SJSA1 (cell line): ENCODE results near the gene SEZ6. TPM values are rescaled to one million over a fixed set of nuclear protein-coding genes. Genes with fewer than 3 reads are reported as not detected.

Experiments used
- DNase-seq, 2 experiments: peaks; one replicate each; pipeline ENCODE4 v3.0.0-alpha.2; 2015 to 2020; ENCODE audit warnings: low spot score in 2 of 2, low read depth in 1 of 2
- H3K27ac ChIP-seq: fragments of 250-450 bp; sonication (Bioruptor Pico); 2 replicates; pipeline ENCODE4 v1.5.1; 2020; ENCODE audit warnings: mild to moderate bottlenecking, moderate library complexity
- H3K27me3 ChIP-seq: fragments of 250-450 bp; sonication (Bioruptor Pico); replicated peaks from 2 replicates; pipeline ENCODE4 v1.5.1; 2020; ENCODE audit warnings: mild to moderate bottlenecking, moderate library complexity
- H3K36me3 ChIP-seq: fragments of 250-450 bp; sonication (Bioruptor Pico); 2 replicates; pipeline ENCODE4 v1.5.1; 2020; ENCODE audit warnings: mild to moderate bottlenecking
- H3K4me1 ChIP-seq: fragments of 250-450 bp; sonication (Bioruptor Pico); replicated peaks from 2 replicates; pipeline ENCODE4 v1.6.1; 2021; ENCODE audit warnings: mild to moderate bottlenecking
- H3K4me3 ChIP-seq: fragments of 250-450 bp; sonication (Bioruptor Pico); 2 replicates; pipeline ENCODE4 v1.5.1; 2020; ENCODE audit warnings: mild to moderate bottlenecking
- H3K9me3 ChIP-seq: fragments of 250-450 bp; sonication (Bioruptor Pico); replicated peaks from 2 replicates; pipeline ENCODE4 v1.5.1; 2020; ENCODE audit warnings: mild to moderate bottlenecking
- total RNA-seq: library from RNA; depleted of rRNA; stranded (reverse); fragments of >200 nt; shearing (Covaris generic); gene quantifications from 2 replicates; pipeline ENCODE4 v1.2.3, GENCODE V29; 2014; rRNA removed

Gene SEZ6
- total RNA-seq: not detected in 2 replicates

DNA sequence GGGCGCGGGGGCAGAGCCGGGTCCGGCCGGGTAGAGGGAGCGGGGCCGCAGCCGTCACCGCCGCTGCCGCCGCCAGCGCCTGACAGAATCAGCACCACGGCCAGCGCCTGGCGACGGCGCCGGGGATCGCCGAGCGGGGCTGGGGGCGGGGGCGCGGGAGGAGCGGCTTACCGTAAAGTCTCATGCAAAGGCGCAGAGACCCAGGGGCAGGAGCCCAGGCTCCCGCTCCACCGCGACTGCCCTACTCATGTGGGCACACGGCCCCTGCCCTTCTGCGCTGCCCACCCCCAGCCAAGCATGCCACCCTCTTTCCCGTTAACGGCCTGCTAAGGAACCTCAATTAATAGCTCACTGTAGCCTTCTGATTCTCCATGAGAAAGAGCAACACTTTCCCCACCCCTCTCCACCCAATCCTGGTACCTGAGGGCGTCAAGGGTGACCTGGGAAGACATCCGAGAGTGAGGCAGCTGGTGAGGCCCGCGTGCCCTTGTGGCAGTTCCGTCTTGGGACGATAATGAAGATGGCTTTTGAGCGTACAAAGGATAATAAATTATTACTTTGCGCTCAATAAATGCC, at the start of gene SEZ6:
SEZ6 (minus strand) TSS at position 98 of the 576 bp plus-strand sequence. CDS start 164 bp downstream, outside the sequence.
- Histone ChIP-seq H3K9me3 (no peaks in the 10 kb centered on the region; the same call in none of the 2 replicates), H3K4me1 (peaks cover 6% of the 10 kb centered on the region; the same call in 1 of the 2 replicates), H3K36me3 (no peaks in the 10 kb centered on the region), H3K27me3 (peaks cover 33% of the 10 kb centered on the region), H3K4me3 (no peak within 1 kb of the TSS), H3K27ac (no peak within 1 kb of the TSS)
- DNase-seq: peak; percentile 19 to 70

DNA sequence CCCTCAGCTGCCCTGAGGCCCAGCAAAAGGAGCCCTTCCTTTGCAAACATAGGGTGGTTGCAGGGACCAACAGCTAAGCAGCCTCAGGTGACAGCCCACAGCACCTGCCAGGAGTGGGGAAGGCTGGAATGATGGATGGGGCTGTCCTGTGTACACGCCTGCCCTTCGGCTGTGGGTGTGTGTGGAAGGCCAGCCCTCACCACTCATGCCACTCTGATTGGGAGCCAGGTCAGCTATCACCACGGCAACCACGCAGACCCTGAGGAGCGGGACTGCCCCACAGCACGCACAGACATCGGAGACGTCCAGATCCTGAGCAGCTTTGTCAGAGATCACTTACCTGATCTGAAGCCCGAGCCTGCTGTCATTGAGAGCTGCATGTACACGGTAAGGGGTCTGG, 49.0 kb upstream of the SEZ6 start:
- Histone ChIP-seq H3K4me3 (no peak overlapping the region), H3K9me3 (no peaks in the 10 kb centered on the region), H3K27ac (no peak overlapping the region), H3K4me1 (no peaks in the 10 kb centered on the region), H3K27me3 (no peaks in the 10 kb centered on the region), H3K36me3 (no peaks in the 10 kb centered on the region)
- DNase-seq: no peak

DNA sequence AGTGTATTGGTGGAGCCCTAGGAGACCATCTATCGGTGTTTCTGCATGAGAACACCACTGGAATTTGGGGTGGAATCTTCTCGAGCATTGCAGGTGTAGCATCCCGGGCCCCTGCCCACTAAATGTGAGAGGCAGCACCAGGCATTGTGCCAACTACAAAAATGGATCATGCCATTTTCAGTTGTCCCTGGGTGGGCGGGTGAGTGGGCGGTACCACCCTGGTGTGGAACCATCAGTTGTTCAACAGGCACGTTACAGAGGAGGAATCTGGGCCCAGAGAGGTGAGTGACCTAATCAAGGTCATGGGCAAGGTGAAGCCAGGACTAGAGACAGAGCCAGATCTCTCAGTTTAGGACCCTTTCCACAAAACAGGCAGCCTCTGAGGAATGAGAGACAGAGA, 45.9 kb upstream of the SEZ6 start:
- Histone ChIP-seq H3K36me3 (no peaks in the 10 kb centered on the region), H3K4me3 (no peak overlapping the region), H3K27me3 (peaks cover 13% of the 10 kb centered on the region; the same call in 1 of the 2 replicates), H3K9me3 (no peaks in the 10 kb centered on the region), H3K4me1 (no peaks in the 10 kb centered on the region), H3K27ac (no peak overlapping the region)
- DNase-seq: no peak

DNA sequence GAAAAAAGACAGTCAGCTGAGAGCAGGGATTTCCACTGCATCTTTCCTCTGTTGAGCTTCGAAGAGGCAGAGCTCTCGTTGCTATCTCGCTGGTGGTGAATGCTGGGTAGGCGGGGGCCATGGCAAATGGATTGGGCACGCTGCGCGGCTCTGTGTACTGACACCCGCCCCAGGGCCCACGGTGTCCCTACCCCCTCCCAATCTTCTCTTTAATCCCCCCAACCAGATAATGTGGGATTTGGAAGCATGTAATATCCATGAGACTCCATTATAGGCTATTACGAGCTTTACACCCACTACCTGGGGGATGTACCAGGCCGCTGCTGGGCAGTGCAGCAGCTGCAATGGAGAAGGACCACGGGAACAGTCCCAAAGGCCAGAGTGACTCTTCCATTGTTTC, 45.4 kb upstream of the SEZ6 start:
- H3K4me3 ChIP-seq: no peak overlapping the region
- H3K27me3 ChIP-seq: peaks cover 13% of the 10 kb centered on the region; the same call in 1 of the 2 replicates
- no peak for DNase-seq
- H3K4me1 ChIP-seq: no peaks in the 10 kb centered on the region
- no peaks in the 10 kb centered on the region for H3K9me3 ChIP-seq
- H3K27ac ChIP-seq: no peak overlapping the region
- H3K36me3 ChIP-seq: no peaks in the 10 kb centered on the region

- no peak overlapping the region for H3K4me3 ChIP-seq
- no peaks in the 10 kb centered on the region for H3K4me1 ChIP-seq
- H3K27ac ChIP-seq: no peak overlapping the region
- no peaks in the 10 kb centered on the region for H3K36me3 ChIP-seq
- DNase-seq: no peak
- H3K27me3 ChIP-seq: peaks cover 13% of the 10 kb centered on the region; the same call in 1 of the 2 replicates
- no peaks in the 10 kb centered on the region for H3K9me3 ChIP-seq
Measured at GRCh38 chr17:29050176-29050575, 44.3 kb upstream of the SEZ6 start.

DNA sequence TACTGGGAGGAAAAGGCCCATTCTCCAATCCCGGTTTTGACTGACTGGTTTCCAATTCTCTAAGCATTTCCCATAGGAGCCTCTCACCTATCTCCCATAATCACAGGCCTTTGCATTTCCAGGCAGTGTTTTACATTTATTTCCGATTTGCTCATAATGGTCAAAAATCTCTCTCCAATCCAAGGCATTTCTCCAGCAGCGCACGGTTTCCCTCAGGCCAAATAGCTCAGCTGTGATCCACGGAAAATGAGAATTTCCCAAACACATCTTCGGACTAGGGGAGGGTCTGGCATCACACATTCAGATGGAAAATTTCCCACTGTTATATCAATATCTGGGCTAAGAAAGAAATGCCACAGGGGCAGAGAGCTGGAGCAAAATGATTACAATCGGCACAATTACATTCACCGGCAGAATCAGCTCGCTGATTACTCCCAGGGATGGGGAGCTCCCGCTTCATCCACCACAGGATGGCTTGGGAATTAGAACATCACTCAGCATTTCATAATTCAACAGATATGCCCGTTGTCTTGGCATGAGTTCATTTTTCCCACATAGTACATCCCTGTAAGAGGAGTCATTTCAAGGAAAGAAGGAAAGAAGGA, 43.8 kb upstream of the SEZ6 start:
- no peak for DNase-seq
- no peaks in the 10 kb centered on the region for H3K36me3 ChIP-seq
- H3K27ac ChIP-seq: no peak overlapping the region
- H3K27me3 ChIP-seq: peaks cover 13% of the 10 kb centered on the region; the same call in 1 of the 2 replicates
- no peaks in the 10 kb centered on the region for H3K9me3 ChIP-seq
- H3K4me1 ChIP-seq: no peaks in the 10 kb centered on the region
- no peak overlapping the region for H3K4me3 ChIP-seq

DNA sequence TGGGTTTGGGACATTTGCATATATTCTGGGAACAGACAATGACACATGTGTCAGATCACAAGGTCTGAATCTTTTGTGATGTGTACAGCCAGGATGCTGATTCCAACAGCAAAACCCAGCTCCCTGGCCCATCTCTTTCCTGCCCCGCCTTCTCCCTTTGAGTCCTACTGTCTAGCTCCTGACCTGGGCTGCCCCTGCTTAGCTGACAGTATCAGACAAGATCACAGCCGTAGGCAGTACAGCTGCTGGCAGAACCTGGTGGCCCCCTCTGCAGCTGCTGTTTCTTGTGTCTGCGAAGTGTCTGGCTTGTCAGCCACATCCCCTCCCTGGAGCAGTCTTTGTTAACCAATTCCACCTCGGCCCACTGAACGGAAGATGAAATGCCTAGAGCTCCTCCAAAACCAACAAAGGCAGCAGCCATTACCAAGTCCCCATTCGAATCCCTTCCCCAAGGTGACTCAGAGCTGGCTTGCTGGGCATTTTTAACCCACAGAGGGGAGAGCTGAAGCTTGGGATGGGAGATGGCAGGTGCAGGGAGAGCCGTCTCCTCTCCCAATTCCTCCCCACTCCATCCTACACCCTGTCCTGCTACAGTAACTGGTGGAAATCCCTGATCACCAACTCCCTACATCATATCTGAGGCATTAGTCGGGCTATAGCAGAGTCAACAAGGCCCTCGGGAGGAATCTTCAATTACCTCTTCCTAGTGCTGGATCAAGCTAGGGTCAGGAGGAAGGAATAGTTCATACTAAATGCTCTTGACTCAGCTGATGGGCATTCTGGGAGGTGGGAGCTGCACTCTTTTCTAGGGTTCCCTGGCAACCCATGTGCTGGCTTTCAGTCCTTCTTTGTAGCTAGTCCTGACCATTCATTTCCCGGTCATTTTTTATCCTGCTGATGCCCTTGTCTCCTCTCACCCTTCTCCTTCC, 42.9 kb upstream of the SEZ6 start:
- Histone ChIP-seq H3K4me1 (peaks cover 4% of the 10 kb centered on the region), H3K36me3 (no peaks in the 10 kb centered on the region), H3K27ac (no peak overlapping the region), H3K27me3 (peaks cover 13% of the 10 kb centered on the region; the same call in 1 of the 2 replicates), H3K4me3 (no peak overlapping the region), H3K9me3 (no peaks in the 10 kb centered on the region)
- DNase-seq: no peak

DNA sequence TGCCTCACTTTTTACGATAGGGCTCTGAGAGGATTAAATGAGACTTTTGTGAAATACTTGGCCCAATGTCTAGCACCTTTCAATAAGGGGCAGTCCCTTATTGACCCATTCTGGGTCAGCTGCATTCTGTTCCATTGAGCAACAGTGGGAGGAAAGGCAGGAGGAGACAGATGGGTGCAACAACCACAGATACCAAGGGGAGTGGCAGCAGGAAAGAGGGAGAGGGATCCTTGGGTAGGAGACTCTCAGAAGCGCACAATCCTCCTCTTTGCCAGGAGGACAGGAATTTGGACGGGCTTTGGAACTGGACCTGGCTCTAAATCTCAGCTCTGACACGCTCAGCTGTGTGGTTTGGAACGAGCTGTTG, 40.6 kb upstream of the SEZ6 start:
- Histone ChIP-seq H3K27me3 (peaks cover 13% of the 10 kb centered on the region; the same call in 1 of the 2 replicates), H3K4me1 (peaks cover 19% of the 10 kb centered on the region), H3K27ac (no peak overlapping the region)

GRCh38 chr17:29045734-29046472, 40.1 kb upstream of the SEZ6 start:
- Histone ChIP-seq H3K27ac (no peak overlapping the region), H3K27me3 (peaks cover 13% of the 10 kb centered on the region; the same call in 1 of the 2 replicates), H3K4me1 (peaks cover 19% of the 10 kb centered on the region), H3K9me3 (no peaks in the 10 kb centered on the region), H3K36me3 (no peaks in the 10 kb centered on the region), H3K4me3 (no peak overlapping the region)
- DNase-seq: no peak

More for the DNA sequence above, 40.6 kb upstream of the SEZ6 start:
- H3K36me3 ChIP-seq: no peaks in the 10 kb centered on the region
- no peak for DNase-seq
- H3K4me3 ChIP-seq: no peak overlapping the region
- H3K9me3 ChIP-seq: no peaks in the 10 kb centered on the region

GRCh38 chr17:29045026-29045425, 39.2 kb upstream of the SEZ6 start:
- Histone ChIP-seq H3K36me3 (no peaks in the 10 kb centered on the region), H3K4me3 (no peak overlapping the region), H3K4me1 (peaks cover 19% of the 10 kb centered on the region), H3K9me3 (no peaks in the 10 kb centered on the region), H3K27ac (no peak overlapping the region), H3K27me3 (peaks cover 13% of the 10 kb centered on the region; the same call in 1 of the 2 replicates)
- DNase-seq: no peak

DNA sequence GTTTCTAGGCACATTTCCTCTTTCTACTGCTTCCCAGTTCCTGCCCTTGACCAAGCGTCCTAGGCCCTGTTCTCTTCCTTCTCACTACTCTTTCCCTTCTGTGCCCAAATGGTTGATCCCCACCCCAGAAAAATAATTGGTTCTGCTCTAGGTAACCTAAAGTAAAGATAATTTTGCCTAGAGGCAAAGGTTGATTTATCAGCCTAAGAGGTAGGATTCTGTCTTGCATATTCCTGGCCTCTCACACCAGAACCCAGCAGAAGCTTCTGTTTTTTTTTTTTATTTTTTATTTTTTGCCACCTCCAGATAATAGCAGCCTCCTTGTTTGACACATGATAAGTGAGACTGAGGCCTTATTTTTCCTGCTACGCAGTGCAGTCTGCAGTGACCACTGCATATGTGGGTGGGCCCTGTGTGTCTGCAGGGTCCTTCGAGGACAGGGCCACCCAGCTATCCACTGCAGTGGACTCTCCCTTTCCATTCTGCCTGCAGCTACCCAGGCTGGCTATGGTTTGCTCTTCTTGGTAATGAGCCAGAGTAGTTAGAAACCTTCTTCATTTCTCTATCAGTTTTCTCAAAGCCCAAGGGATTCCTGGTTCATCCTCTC, 37.8 kb upstream of the SEZ6 start:
- H3K36me3 ChIP-seq: no peaks in the 10 kb centered on the region
- H3K27ac ChIP-seq: no peak overlapping the region
- peaks cover 8% of the 10 kb centered on the region; the same call in 1 of the 2 replicates for H3K27me3 ChIP-seq
- no peaks in the 10 kb centered on the region for H3K9me3 ChIP-seq
- peak in 1 of 2 experiments; percentile 7 for DNase-seq
- H3K4me1 ChIP-seq: peaks cover 22% of the 10 kb centered on the region
- no peak overlapping the region for H3K4me3 ChIP-seq

GRCh38 chr17:29042679-29043538, 37.1 kb upstream of the SEZ6 start, which contains the start of gene PIPOX:
PIPOX (plus strand) TSS chr17:29043141; CDS start chr17:29043226, 85 bp downstream.
- peak in 1 of 2 experiments; percentile 17 for DNase-seq
- H3K9me3 ChIP-seq: no peaks in the 10 kb centered on the region
- no peak within 1 kb of the TSS for H3K4me3 ChIP-seq
- no peak within 1 kb of the TSS for H3K27ac ChIP-seq
- peaks cover 7% of the 10 kb centered on the region; the same call in 1 of the 2 replicates for H3K27me3 ChIP-seq
- no peaks in the 10 kb centered on the region for H3K36me3 ChIP-seq
- H3K4me1 ChIP-seq: peaks cover 22% of the 10 kb centered on the region
